Left lung (tissue), 10 donors: ENCODE measurements around the gene MED27. TPM values are rescaled to one million over a fixed set of nuclear protein-coding genes. Genes with fewer than 3 reads are reported as not detected.

ENCODE experiments used
- ATAC-seq: fragments of 200-7000 bp; cut with Tn5 transposase; one replicate; pipeline ENCODE4 v1.9.1; 2020; ENCODE audit warnings: moderate library complexity
- DNase-seq, 4 donors: peaks; one replicate each; pipeline ENCODE4 v3.0.0-alpha.2; 2013 to 2020
- H3K27ac ChIP-seq, 2 donors: fragments of 200-600 bp; sonication (generic) in 1 of 2; one replicate each; pipeline versions ENCODE4 v1.5.0 to v1.8.0; 2020 to 2021
- H3K27me3 ChIP-seq, 2 donors: fragments of 200-600 bp; sonication (generic) in 1 of 2; one replicate each; pipeline versions ENCODE4 v1.5.0 to v1.8.0; 2020 to 2021
- H3K36me3 ChIP-seq, 2 donors: fragments of 200-600 bp; sonication (generic) in 1 of 2; one replicate each; pipeline versions ENCODE4 v1.5.0 to v1.8.0; 2020 to 2021
- H3K4me1 ChIP-seq, 2 donors: fragments of 200-600 bp; one replicate each; pipeline ENCODE4 v1.8.0; 2021
- H3K4me3 ChIP-seq, 2 donors: fragments of 200-600 bp; sonication (generic) in 1 of 2; one replicate each; pipeline versions ENCODE4 v1.5.0 to v1.8.0; 2020 to 2021; ENCODE audit warnings: mild to moderate bottlenecking in 1 of 2
- H3K9me3 ChIP-seq, 2 donors: fragments of 200-600 bp; sonication (generic) in 1 of 2; one replicate each; pipeline versions ENCODE4 v1.5.0 to v1.8.0; 2020 to 2021
- intact Hi-C, 2 donors: fragments of 100-400 bp; cut with DNase I; formaldehyde crosslinking; loops; one replicate each; pipeline versions ENCODE4 v1.11.2 to v1.14.2; 2022
- polyA plus RNA-seq, 6 donors: library from polyadenylated mRNA; unstranded; fragments of 120-200 nt; gene quantifications; one replicate each; pipeline ENCODE4 v1.2.1, GENCODE V29; 2013; ENCODE audit not compliant: insufficient read length in 6 of 6
- total RNA-seq, 2 donors: library from RNA; stranded (reverse); fragmentation: NEBNext Ultra II Directional; extraction: Animal tissue kit (Norgen Biotek cat#: 25700); gene quantifications; one replicate each; pipeline ENCODE4 v1.2.1, GENCODE V29; 2021
- TF ChIP-seq, protein P1 (sequence below), 2 donors: fragments of 200-600 bp; sonication (generic) in 1 of 2; IDR thresholded peaks; one replicate each; pipeline versions ENCODE4 v1.5.0 to v1.8.0; 2021; ENCODE audit warnings: antibody characterized with exemption in 2 of 2
- donor health status: DM: no; HTN: yes; CAD: no.
- donor health status: DM: no; HTN: no; CAD: no.

The MED27 gene
- total and polyA plus RNA-seq, 8 donors: 12.5 to 18.6 (median 16.7) TPM

- no peaks in the 10 kb centered on the region for H3K4me1 ChIP-seq
- H3K27ac ChIP-seq: no peak overlapping the region
- DNase-seq (no peak), ATAC-seq (no peak)
- H3K27me3 ChIP-seq: no peaks in the 10 kb centered on the region
- H3K4me3 ChIP-seq: no peak overlapping the region
- peaks cover 0 to 8% of the 10 kb centered on the region in 2 donors for H3K9me3 ChIP-seq
- TF ChIP-seq, protein P1, sequence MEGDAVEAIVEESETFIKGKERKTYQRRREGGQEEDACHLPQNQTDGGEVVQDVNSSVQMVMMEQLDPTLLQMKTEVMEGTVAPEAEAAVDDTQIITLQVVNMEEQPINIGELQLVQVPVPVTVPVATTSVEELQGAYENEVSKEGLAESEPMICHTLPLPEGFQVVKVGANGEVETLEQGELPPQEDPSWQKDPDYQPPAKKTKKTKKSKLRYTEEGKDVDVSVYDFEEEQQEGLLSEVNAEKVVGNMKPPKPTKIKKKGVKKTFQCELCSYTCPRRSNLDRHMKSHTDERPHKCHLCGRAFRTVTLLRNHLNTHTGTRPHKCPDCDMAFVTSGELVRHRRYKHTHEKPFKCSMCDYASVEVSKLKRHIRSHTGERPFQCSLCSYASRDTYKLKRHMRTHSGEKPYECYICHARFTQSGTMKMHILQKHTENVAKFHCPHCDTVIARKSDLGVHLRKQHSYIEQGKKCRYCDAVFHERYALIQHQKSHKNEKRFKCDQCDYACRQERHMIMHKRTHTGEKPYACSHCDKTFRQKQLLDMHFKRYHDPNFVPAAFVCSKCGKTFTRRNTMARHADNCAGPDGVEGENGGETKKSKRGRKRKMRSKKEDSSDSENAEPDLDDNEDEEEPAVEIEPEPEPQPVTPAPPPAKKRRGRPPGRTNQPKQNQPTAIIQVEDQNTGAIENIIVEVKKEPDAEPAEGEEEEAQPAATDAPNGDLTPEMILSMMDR (IDR thresholded peaks at IDR 0.05): no peak
- peaks cover 0 to 16% of the 10 kb centered on the region in 2 donors for H3K36me3 ChIP-seq
- intact Hi-C loops: no loop called here
These were observed 23.9 kb downstream of the MED27 start for GRCh38 chr9:132055756-132056155.

- TF ChIP-seq, protein P1 (IDR thresholded peaks at IDR 0.05): no peak
- Histone ChIP-seq H3K36me3 (peaks cover 0 to 9% of the 10 kb centered on the region in 2 donors), H3K9me3 (peaks cover 0 to 8% of the 10 kb centered on the region in 2 donors), H3K27me3 (no peaks in the 10 kb centered on the region), H3K27ac (no peak overlapping the region), H3K4me1 (no peaks in the 10 kb centered on the region), H3K4me3 (no peak overlapping the region)
- intact Hi-C loops: no loop called here
- ATAC-seq (no peak), DNase-seq (no peak)
These were observed 25.6 kb downstream of the MED27 start for GRCh38 chr9:132054024-132054423.

DNA sequence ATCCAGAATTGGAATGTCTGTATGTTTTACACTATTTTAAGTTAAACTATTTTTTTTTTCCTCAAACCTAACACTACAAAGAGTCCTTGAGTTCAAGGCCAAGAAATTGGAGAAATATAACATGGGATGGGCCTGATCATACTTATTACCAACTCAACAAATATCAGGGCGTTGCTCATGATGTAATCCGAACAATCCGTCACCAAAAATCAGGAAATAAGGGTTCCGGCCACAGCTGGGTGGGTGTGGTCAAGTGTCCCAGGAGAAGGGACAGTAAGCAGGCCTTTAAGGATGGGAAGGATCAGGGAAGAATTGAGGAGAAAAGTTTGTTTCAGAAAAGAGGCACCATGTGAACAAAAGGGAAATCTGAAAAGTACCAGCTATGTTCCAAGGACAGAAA, 29.8 kb downstream of the MED27 start:
- Histone ChIP-seq H3K36me3 (no peaks in the 10 kb centered on the region), H3K27ac (no peak overlapping the region), H3K9me3 (no peaks in the 10 kb centered on the region), H3K4me1 (no peaks in the 10 kb centered on the region), H3K4me3 (no peak overlapping the region), H3K27me3 (no peaks in the 10 kb centered on the region)
- intact Hi-C loops: no loop called here
- ATAC-seq (no peak), DNase-seq (no peak)
- TF ChIP-seq, protein P1 (IDR thresholded peaks at IDR 0.05): no peak

DNA sequence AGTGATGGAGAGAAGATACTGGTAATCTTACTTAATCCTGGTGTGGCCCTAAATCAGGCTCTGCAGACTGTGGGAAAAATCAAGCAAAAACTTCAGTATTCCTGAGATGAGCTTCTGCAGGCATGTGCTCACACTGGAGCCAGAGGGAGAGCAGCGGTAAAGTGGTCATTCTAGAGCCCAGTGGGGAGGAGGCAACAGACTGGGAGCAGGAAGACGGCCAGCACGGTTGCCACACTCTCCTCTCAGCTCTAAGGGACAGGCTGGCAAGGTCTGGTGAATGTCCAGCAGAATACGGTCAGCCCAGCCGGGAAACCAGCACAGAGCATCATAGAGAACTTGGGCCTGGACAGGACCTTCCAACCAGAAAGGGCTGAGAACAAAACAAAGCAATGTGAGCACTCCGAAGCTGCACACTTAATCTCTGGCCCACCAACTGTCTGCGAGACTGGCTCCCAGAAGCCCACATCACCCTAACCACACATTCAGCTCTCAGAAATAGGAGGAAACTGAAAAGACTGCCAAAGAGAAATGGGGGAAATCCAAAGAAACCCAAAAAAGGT, 30.3 kb downstream of the MED27 start:
- intact Hi-C loops: no loop called here
- TF ChIP-seq, protein P1 (IDR thresholded peaks at IDR 0.05): no peak
- Histone ChIP-seq H3K4me1 (no peaks in the 10 kb centered on the region), H3K27ac (no peak overlapping the region), H3K4me3 (no peak overlapping the region), H3K27me3 (no peaks in the 10 kb centered on the region), H3K9me3 (no peaks in the 10 kb centered on the region), H3K36me3 (no peaks in the 10 kb centered on the region)
- no peak for DNase-seq
- no peak for ATAC-seq

GRCh38 chr9:132048201-132048600, 31.5 kb downstream of the MED27 start:
- ATAC-seq: no peak
- TF ChIP-seq, protein P1 (IDR thresholded peaks at IDR 0.05): no peak
- Histone ChIP-seq H3K4me1 (no peaks in the 10 kb centered on the region), H3K36me3 (no peaks in the 10 kb centered on the region), H3K27ac (no peak overlapping the region), H3K27me3 (no peaks in the 10 kb centered on the region), H3K4me3 (no peak overlapping the region), H3K9me3 (no peaks in the 10 kb centered on the region)
- intact Hi-C loops: no loop called here
- no peak for DNase-seq
